GM19351 (cell line): Measurements from ENCODE around the gene ATAD5.

ENCODE experiments used
- ATAC-seq: cut with Tn5 transposase; IDR thresholded peaks from one replicate; pipeline ENCODE4 v1.9.1; 2021; ENCODE audit warnings: mild to moderate bottlenecking, moderate library complexity; ENCODE audit not compliant: unreplicated experiment

ATAD5 gene

DNA sequence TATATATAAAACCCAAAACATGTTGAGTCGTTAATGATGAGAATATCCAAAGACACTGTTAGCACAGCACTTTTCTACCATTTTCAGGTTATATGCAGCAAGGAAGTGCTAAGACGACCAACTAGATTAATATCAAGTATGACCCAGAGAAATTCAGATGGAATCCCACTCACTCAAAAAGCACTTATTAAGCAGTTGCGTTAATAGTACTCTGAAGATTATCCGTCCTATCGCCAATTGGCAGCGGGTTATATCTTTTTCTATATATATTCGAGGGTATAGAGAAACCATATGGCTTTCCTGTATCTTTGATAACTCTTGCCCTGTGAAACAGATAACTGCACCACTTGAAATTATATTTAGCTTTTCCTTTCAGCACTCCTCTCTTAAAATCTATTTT lies 8.3 kb upstream of the ATAD5 start:
- no peak for ATAC-seq

DNA sequence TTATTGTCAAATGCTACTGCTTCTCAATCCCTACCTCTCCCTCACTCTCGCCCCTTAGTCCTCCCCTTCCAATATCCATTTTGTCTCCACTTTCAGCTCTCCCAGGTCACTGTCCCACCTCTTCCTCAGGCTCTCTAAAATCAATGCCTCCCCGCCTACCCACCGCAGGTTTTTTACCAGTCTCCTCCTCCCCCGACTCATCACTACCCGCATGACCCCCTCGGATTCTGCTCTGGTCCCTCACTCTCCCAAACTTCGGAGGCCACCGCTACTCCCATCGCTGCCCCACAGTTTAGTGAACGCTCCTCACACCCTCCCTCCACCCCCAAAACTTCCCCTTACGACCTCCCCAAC lies 7.8 kb upstream of the ATAD5 start:
- no peak for ATAC-seq

DNA sequence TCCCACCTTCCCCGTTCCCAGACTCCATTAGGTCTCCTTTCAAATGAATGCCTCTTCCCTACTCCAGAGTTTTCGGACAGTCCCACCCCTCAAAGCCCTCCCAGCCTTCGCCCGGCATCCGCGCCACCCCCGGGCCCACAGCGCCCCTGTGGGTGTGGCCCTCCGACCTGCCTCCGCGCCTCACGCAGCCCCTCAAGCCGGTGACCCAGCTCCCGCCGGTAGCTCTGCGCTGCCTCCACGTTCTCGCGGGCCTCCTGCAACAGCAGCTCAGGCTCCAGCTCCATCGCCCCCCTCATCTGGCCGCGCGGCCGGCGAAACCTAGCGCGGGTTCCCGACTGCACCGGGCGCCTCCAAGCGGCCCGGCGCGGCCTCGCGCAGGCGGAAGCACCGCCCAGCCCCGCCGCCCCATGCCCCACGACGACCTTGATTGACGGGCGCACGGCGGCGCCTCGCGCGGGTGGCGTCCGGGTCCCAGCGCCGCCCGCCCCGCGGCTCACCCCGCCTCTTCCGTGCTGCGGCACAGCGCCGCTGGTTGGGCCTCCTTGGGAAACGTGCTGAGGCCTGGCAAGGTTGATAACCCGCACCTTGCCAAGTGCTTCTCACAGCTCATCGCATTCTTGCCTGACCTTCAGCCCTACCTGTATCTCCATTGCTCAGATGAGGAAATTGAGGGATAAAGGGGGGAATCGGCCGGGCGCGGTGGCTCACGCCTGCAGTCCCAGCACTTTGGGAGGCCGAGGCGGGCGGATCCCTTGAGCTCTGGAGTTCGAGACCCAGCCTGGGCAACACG lies 7.2 kb upstream of the ATAD5 start, which contains the start of gene CRLF3:
CRLF3 (minus strand) TSS at position 337 of the 790 bp plus-strand sequence; CDS start at position 296, 41 bp downstream.
- peak; percentile 87 for ATAC-seq

DNA sequence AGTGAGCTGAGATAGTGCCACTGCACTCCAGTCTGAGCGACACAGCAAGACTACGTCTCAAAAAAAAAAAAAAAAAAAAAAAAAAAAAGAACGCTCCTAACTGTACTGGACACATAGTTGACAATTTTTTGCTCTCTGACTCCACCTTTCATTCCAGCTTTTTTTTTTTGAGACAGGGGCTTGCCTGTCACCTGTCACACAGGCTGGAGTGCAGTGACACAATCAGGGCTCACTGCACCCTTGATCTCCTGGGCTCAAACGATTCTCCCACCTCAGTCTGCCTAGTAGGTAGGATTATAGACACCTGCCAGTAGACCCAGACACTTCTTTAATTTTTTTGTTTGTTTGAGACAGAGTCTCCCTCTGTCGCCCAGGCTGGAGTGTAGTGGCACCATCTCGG lies 4.7 kb upstream of the ATAD5 start:
- no peak for ATAC-seq

DNA sequence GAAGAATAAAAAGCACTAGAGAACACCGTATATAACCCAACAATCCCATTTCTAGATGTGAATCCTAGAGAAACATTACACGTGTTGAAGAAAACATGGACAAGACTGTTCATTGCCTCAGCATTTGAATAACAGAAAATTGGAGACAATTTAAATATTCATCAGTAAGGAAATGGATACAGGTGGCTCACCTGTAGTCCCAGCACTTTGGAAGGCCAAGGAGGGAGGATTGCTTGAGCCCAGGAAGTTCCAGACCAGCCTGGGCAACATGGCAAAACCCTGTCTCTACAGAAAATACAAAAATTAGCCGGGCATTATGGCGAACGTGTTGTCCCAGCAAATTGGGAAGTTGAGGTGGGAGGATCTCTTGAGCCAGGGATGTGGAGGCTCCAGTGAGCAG lies 2.7 kb upstream of the ATAD5 start:
- ATAC-seq, result no peak

DNA sequence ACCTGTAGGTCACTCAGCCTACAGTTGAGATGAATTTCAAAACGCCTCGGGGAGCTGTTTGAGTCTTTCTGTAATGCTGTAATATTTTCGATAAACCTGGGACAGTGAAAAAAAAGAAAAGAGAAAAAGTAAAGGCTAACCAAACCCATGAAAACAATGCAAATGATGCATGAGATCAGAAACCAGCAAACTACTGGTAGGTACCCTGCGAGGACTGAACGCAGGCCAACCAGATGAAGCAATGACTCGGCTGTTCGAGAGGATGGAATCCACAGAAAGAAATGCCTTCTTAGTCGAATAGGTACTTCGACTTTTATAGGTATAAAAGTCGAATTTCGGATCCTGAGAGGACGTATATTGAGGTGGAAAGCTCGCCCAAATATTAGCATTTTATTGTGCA lies 509 bp upstream of the ATAD5 start:
- ATAC-seq, result no peak

DNA sequence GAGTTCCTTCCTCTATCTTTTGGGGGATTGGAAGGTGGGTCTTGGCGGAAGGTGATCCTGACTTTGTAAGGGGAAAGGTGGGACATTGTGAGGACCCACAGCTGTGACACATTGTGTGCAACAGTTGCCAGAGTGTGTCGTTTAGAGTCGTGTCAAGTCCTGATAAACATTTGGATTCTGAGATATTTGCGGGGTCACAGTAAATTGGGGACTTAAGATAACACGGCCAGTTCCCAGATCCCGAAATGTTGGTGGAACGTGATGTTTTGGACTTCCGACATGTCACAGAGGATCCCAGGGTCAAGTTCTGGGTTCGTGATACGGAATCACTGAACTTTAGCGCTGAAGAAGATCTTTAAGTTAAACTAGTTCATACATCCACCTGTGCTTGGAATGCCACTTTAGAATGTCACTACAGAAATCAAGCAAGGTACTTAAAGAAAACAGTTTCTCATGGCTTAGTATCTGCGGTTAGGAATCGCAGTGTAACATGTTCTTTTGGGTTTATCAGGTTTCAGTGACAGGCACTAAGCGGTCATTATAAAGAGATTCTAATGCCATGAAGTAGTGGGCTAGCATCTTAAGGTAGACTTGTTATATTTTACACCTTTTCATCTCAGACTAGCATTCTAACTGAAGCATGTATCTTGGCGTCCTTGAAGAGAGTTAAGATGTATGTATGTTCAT lies 815 bp downstream of the ATAD5 start:
- ATAC-seq, result no peak

DNA sequence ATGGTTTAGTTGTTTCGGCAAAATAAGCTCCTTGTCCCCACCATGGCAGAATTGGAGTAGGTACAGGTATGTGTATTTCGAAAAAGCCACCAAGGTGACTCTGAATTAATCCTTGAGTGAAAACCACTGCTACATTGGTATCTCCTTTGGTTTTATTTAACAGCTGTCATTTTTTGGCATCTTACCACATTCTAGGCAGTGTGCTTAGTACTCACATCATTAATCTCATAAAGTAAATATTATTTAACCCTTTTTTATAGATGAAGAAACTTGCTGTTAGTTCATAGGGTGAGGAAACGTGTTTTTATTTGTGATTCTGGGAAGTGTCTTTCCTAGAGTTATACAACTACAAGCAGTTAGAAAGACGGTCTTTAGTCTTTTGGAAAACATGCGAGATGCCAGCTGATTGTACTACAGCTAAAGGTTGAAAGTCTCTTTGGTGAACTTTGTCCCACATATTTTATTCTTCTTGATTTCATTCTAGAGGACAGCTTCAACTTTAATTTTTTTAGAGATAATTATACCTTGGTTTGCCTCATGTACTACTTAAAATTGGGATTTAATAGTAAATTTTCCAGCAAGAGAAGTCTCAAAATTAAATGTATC lies 6.5 kb downstream of the ATAD5 start:
- no peak for ATAC-seq

DNA sequence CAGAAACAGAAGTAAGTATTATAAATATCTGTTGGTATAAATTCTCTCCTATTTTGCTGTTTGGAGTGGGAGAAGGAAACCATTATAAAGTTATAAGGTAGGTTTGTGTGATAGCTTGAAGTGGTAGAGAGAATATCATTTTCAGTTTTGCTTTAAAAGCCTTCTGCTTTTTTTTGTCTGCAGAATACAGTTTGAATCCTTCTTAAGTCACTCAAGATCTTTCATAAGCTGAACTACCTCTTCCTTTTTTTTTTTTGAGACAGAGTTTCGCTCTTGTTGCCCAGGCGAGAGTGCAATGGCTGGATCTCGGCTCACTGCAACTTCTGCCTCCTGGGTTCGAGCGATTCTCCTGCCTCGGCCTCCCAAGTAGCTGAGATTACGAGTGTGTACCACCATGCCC lies 9.0 kb downstream of the ATAD5 start:
- no peak for ATAC-seq

DNA sequence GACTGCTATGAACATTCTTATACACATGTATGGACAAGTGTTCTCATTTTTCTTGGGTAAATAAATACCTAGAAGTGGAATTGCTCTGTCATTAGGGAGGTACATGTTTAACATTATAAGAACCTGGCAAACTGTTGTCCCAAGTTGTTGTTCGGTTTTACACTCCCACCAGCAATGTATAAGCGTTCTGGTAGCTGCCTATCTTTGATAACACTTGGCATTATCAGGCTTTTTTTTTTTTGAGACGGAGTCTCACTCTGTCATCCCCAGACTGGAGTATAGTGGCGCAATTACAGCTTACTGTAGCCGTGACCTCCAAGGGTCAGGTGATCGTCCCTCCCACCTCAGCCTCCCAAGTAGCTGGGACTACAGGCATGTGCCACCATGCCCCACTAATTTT lies 16.3 kb downstream of the ATAD5 start:
- ATAC-seq, result no peak

DNA sequence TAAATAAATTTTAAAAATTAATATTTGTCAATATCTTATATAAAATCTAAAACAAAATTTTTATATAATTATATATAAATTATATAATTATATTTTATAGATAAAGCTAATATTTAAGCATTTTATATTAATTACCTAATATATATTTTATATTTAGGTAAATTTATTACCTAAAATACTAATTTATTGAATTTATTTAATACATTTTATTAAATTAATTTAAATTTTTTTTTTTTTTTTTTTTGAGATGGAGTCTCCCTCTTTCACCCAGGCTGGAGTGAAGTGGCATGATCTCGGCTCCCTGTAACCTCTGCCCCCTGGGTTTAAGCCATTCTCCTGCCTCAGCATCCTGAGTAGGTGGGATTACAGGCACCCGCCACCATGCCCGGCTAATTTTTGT lies 22.4 kb downstream of the ATAD5 start:
- ATAC-seq, result no peak

DNA sequence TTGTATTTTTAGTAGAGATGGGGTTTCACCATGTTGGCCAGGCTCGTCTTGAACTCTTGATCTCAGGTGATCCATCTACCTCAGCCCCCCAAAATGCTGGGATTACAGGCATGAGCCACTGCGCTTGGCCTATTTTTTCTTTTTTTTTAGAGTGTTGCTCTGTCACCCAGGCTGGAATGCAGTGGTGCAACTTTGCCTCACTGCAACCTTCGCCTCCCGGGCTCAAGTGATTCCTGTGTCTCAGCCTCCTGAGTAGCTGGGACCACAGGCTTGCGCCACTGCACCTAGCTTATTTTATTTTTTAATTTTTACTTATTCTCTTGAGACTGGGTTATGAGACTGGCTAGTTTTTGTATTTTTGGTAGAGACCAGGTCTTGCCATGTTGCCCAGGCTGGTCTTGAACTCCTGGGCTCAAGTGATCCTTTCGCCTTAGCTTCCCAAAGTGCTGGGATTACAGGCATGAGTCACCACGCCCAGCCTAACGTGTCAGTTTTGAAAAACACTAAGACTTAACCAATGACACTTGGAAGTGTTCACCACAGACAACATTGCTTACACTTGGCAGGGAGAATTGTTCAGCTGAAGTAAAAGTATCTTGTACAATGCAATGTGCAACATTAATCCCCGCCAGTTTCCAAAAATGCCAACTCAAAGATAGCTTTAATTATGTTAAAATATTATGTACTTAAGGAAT lies 26.9 kb downstream of the ATAD5 start:
- ATAC-seq, result no peak

DNA sequence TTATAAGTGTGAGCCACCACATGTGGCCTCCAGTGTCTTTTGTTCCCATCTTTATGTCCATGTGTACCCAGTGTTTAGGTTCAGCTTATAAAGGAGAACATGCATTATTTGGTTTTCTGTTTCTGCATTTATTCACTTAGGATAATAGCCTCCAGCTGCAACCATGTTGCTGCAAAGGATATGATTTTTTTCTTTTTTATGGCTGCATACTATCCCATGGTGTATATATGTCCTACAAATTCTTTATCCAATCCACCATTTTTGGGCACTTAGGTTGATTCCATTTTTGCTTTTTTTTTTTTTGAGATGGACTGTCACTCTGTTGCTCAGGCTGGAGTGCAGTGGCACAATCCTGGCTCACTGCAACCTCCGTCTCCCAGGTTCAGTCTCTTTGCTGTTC lies 32.9 kb downstream of the ATAD5 start:
- no peak for ATAC-seq

DNA sequence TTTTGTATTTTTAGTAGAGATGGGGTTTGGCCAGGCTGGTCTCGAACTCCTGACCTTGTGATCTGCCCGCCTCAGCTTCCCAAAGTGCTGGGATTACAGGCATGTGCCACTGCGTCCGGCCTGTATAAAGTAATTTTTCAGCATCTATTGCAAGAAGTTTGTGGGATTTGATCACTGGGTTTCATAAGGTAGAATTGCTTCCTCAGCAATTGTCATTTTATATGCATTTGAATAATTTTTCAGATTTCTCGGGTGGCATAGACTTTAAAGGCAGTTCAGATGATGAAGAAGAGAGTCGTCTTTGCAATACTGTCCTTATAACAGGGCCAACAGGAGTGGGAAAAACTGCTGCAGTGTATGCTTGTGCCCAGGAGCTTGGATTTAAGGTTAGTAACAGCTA lies 37.2 kb downstream of the ATAD5 start:
- no peak for ATAC-seq

DNA sequence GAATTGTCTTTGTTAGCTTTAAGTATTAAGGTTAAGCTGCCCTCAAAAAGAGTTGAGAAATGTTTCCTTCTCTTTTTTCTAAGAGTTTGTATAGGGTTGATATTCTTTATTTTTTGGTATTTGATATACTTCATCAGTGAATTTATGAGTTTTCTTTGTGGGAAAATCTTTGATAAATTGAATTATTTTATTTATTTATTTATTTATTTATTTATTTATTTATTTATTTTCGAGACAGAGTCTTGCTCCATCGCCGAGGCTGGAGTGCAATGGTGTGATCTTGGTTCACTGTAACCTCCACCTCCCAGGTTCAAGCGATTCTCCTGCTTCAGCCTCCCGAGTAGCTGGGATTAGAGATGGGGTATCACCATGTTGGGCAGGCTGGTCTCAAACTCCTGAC lies 54.4 kb downstream of the ATAD5 start:
- no peak for ATAC-seq

DNA sequence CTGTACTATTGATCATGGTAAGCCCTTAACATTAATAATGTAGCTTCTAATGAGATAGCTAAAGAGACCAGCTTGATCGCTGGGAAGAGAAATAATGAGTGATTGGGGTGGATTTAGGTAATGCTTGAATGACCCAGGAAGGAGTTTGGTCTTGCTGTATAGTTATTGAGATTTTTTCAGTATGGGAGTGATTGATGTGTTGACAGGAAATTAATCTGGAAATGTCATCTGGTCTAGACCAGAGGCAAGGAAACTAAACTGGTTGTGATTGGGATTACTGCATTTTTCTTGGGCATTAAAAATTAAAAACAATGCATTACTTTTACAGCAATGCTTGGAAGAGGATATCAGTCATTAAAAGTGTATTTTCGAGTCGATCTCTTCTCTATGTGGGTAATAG lies 62.5 kb downstream of the ATAD5 start:
- no peak for ATAC-seq

DNA sequence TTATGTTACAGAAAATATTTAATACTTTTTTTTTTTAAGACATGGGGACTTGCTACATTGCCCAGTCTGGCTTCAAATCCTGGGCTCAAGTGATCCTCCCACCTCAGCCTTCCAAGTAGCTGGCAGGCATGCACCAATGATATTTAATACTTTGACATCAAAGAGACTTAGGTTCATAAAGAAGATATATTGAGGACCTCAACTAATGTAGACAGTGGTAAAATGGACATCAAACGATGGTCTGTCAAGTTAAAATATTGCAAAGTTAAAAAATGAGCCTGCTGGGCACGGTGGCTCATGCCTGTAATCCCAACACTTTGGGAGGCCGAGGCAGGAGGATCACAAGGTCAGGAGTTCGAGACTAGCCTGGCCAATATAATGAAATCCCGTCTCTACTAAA lies 65.5 kb downstream of the ATAD5 start:
- ATAC-seq, result no peak

DNA sequence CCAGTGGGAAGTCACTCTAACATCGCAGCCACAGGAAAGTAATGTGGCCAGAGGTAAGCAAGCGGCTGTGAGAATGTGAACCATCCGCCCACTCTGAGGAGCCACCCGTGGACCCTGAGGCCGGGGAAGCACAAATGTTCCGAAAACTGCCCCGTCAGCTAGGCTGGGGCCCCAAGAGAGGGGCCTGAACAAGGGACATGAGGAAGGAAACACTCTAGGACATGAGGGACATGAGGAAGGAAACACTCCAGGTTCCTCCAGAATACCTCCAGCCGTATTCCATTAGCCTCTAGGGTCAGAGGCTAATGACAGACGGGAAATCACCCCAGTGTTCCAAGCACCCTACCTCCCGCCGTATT lies 74.0 kb downstream of the ATAD5 start:
- ATAC-seq, result no peak

DNA sequence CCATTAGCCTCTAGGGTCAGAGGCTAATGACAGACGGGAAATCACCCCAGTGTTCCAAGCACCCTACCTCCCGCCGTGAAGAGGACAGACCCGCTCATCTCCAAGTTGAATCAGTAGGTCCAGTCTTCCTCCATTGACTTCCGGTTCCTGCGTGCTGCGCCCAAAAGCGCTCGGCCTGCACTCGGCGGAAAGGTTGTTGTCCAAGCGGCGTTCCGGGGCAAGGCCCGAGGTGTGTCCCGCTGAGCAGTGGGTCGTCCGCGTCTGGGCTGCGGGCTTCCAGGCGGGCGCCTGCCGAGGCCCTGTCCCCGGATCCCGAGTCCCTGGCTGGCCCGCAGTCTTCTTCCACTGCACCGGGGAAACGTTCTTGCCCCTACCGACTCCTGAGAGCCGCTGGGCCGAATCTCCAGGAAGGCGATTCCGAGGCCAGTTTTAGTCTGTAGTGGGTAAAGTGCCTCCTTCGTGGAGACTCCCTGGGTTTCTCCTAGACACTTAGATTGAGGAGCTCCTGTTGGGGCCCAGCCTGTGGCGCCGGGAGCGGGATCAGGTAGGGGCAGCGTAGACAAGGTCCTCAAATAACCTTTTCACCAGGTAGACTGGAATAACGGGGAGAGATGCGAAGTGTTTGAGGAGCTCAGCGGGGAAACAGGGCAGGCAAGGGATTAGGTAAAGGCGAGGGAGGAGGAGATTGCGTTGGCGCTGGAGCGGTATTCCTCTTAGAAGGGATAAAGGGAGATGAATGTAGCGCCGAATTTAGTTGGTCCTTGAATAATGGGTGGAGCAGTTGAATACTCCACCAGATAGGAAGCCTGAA lies 74.5 kb downstream of the ATAD5 start, which contains the start of gene TEFM:
TEFM (minus strand) TSS at position 138 of the 811 bp plus-strand sequence; CDS start at position 98, 40 bp downstream.
- ATAC-seq, result peak; percentile 81

DNA sequence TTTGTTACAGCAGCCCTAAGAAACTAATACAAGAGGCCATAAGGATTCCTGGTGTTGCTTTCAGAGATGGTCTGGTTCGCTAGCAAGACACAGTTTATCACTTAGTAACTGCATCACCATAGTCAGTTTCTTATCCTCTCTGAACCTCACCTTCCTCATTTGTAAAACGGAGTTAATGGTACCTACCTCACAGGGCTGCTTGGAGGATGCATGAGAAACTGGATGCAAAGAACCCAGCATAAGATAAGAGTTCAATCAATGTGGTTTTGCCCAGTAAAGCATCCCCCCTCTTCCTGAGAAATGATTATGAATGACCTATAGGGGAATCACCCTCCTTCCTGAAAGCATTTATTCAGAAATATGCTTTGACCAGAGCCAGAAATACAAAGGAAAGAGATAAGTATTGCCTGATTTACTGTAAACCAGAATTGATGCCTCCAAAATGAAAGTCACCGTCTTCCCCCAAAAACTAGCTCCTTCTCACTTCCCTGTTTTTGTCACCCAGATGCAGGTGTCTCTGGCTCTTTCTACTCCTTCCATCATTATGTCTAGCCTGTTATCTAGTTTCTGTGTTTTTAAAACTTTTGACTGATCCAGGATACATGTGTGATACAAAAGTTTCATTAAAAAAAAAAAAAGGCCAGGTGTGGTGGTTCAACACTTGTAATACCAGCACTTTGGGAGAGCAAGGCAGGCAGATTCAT lies 77.1 kb downstream of the ATAD5 start:
- no peak for ATAC-seq
